Tibial artery (tissue), 4 donors: ENCODE measurements around the gene GSTM2.

Source experiments
- DNase-seq, 2 donors: peaks; one replicate each; pipeline ENCODE4 v3.0.0-alpha.2; 2019
- H3K27ac ChIP-seq, 2 donors: fragments of 200-600 bp; sonication (generic) in 1 of 2; 1 replicate in 1 of 2; 2 replicates in 1 of 2; pipeline ENCODE4 v1.5.1; 2018 to 2019; ENCODE audit warnings: mild to moderate bottlenecking in 1 of 2
- H3K27me3 ChIP-seq, 2 donors: fragments of 200-600 bp; sonication (generic) in 1 of 2; one replicate each; pipeline versions ENCODE4 v1.5.1 to v1.6.0; 2016 to 2019
- H3K36me3 ChIP-seq, 3 donors: fragments of 200-600 bp; sonication (generic) in 2 of 3; one replicate each; pipeline ENCODE4 v1.5.1; 2016 to 2019; ENCODE audit warnings: mild to moderate bottlenecking in 2 of 3
- H3K4me1 ChIP-seq, 4 donors: fragments of 200-600 bp; sonication (generic) in 2 of 4; 1 replicate in 3 of 4; 2 replicates in 1 of 4; pipeline ENCODE4 v1.5.1; 2016 to 2019
- H3K4me3 ChIP-seq, 2 donors: fragments of 200-600 bp; sonication (generic) in 1 of 2; 1 replicate in 1 of 2; 2 replicates in 1 of 2; pipeline ENCODE4 v1.5.1; 2018 to 2019; ENCODE audit warnings: mild to moderate bottlenecking in 2 of 2
- H3K9me3 ChIP-seq, 3 donors: fragments of 200-600 bp; sonication (generic) in 1 of 3; one replicate each; pipeline ENCODE4 v1.5.1; 2016 to 2019
- intact Hi-C: fragments of 100-400 bp; cut with DNase I; formaldehyde crosslinking; loops from one replicate; pipeline ENCODE4 v1.15.0; 2023; ENCODE audit warnings: low total_unique reads
- TF ChIP-seq, protein P1 (sequence below), 2 experiments: fragments of 200-600 bp in 1 of 2; fragments of 450-650 bp in 1 of 2; IDR thresholded peaks; one replicate each; pipeline ENCODE4 v1.5.1; 2017 to 2019; ENCODE audit warnings: antibody characterized with exemption in 2 of 2, mild to moderate bottlenecking in 1 of 2, moderate library complexity in 1 of 2

Gene GSTM2

DNA sequence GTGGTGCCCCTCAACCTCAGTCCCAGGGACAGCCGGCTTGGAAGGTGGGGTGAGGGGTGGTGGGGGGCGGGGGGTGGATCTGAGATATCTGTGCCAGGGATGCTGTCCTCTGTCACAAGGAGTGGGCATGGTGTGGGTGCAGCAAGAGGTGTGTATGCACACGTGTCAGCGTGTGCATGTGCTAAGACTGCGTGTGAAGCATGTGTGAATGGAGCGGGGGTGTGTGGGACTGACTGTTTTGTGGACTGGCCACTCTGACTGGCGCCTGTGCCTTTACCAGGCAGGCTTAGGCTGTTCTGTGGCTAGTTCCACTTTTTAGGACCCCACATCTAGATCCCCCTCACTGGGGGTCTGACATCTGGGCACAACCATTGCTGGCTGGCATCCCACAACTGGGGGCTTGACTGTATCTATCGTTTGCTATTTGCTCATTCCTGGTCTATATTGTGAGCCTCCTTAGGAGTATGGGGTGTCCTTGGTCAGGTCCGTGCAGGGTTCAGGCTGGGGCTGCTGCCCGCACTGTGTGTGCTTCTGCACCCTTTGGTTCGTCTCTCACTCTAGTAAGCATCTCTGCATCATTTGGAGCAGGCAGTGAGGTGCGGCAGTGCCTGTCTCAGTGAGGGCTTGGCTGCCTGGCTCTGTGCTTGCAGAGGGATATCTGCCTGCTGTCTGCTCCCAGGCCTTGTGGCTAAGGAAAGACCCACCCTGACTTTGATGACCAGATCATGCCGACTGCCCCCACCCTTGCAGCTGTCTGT is 46.3 kb upstream of the GSTM2 start:
- Histone ChIP-seq H3K4me1 (peaks cover 0 to 55% (median 40%) of the 10 kb centered on the region in 4 donors), H3K9me3 (no peaks in the 10 kb centered on the region), H3K27me3 (no peaks in the 10 kb centered on the region), H3K4me3 (peak overlapping the region; percentile 68 to 73), H3K36me3 (peaks cover 0 to 13% (median 5%) of the 10 kb centered on the region in 3 donors), H3K27ac (peak overlapping the region; percentile 80 to 91)
- TF ChIP-seq, protein P1, sequence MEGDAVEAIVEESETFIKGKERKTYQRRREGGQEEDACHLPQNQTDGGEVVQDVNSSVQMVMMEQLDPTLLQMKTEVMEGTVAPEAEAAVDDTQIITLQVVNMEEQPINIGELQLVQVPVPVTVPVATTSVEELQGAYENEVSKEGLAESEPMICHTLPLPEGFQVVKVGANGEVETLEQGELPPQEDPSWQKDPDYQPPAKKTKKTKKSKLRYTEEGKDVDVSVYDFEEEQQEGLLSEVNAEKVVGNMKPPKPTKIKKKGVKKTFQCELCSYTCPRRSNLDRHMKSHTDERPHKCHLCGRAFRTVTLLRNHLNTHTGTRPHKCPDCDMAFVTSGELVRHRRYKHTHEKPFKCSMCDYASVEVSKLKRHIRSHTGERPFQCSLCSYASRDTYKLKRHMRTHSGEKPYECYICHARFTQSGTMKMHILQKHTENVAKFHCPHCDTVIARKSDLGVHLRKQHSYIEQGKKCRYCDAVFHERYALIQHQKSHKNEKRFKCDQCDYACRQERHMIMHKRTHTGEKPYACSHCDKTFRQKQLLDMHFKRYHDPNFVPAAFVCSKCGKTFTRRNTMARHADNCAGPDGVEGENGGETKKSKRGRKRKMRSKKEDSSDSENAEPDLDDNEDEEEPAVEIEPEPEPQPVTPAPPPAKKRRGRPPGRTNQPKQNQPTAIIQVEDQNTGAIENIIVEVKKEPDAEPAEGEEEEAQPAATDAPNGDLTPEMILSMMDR (IDR thresholded peaks at IDR 0.05) = no peak
- intact Hi-C loops = no loop called here
- no peak for DNase-seq

GRCh38 chr1:109622137-109622892 is 45.5 kb upstream of the GSTM2 start:
- H3K4me3 ChIP-seq = no peak overlapping the region
- intact Hi-C loops = no loop called here
- H3K27me3 ChIP-seq = no peaks in the 10 kb centered on the region
- TF ChIP-seq, protein P1 (IDR thresholded peaks at IDR 0.05) = no peak
- peak overlapping the region in 1 of 2 donors; percentile 91 for H3K27ac ChIP-seq
- H3K9me3 ChIP-seq = no peaks in the 10 kb centered on the region
- peaks cover 0 to 55% (median 40%) of the 10 kb centered on the region in 4 donors for H3K4me1 ChIP-seq
- peaks cover 0 to 20% (median 13%) of the 10 kb centered on the region in 3 donors for H3K36me3 ChIP-seq
- DNase-seq = peak in 1 of 2 donors; percentile 49

DNA sequence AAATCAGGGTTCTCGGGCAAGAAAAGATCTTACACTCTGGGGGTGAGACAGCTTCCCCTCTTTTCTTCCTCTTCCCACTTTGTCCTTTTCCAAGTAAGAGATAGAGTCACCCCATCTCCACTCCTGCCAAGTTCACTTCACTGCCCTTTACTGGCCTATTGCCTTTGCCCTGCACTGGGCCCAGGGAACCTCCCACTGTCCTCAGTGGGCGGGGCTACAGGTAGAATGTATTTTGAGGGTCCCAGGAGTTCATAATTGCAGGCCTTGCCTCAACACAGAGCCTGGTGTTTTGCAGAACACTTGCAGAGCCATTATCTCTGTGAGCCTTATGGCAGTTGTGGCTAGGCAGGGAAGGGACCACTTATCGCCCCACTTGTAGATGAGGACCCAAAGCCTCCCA is 45.0 kb upstream of the GSTM2 start:
- TF ChIP-seq, protein P1 (IDR thresholded peaks at IDR 0.05) = no peak
- DNase-seq = no peak
- Histone ChIP-seq H3K4me1 (peaks cover 0 to 55% (median 40%) of the 10 kb centered on the region in 4 donors), H3K36me3 (peaks cover 5 to 26% (median 19%) of the 10 kb centered on the region in 3 donors), H3K27me3 (no peaks in the 10 kb centered on the region), H3K4me3 (no peak overlapping the region), H3K27ac (peak overlapping the region; percentile 13 to 62), H3K9me3 (no peaks in the 10 kb centered on the region)
- intact Hi-C loops = no loop called here

GRCh38 chr1:109623601-109624161 is 44.2 kb upstream of the GSTM2 start:
- intact Hi-C loops = no loop called here
- peaks cover 12 to 34% (median 27%) of the 10 kb centered on the region in 3 donors for H3K36me3 ChIP-seq
- no peaks in the 10 kb centered on the region for H3K9me3 ChIP-seq
- peaks cover 0 to 55% (median 40%) of the 10 kb centered on the region in 4 donors for H3K4me1 ChIP-seq
- H3K27ac ChIP-seq = peak overlapping the region; percentile 16 to 62
- H3K27me3 ChIP-seq = no peaks in the 10 kb centered on the region
- peak overlapping the region; percentile 29 to 37 for H3K4me3 ChIP-seq
- TF ChIP-seq, protein P1 (IDR thresholded peaks at IDR 0.05) = no peak
- DNase-seq = peak in 1 of 2 donors; percentile 70

DNA sequence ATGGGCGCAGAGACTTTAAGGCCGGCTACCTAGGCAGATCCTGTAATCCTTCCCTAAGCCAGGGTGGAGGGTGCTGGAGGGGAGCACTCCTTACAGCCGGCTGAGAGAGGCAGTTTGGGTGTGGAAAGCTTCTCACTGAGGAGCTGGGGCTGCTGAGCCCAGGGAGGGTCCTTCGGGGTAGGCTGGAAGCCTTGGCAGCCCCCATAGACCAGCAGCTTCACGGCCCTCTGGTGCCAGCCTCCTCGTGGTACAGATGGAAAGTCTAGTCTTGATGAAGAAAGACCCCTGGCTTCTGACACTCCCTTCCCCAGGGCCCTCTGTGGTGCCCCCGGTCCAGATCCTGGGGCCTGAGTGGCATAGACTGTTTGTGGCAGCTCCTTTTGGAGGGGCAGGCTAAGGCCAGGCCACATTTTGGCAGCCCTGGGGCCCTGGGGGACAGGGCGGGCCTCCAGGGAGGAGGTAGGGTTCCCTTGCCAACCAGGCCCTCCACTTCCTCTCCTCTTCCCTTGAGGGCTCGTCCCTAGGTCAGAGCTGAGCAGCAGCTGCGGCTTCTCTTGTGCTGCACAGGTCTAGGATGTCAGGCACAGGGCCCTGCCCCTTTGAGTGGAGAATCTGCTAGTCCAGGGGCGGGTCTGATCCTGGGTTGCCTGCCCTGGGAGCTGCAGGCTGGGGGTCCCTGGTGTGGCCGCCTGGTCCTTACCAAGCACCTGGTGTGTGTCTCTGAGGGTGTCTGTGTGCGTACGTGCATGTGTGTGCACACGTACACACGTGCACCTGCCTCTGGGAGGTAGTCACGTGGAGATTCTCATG is 43.5 kb upstream of the GSTM2 start:
- Histone ChIP-seq H3K27me3 (no peaks in the 10 kb centered on the region), H3K27ac (peak overlapping the region; percentile 16 to 62), H3K36me3 (peaks cover 19 to 41% (median 34%) of the 10 kb centered on the region in 3 donors), H3K9me3 (no peaks in the 10 kb centered on the region), H3K4me3 (peak overlapping the region; percentile 29 to 37), H3K4me1 (peaks cover 0 to 51% (median 37%) of the 10 kb centered on the region in 4 donors)
- DNase-seq = peak in 1 of 2 donors; percentile 63
- intact Hi-C loops = no loop called here
- TF ChIP-seq, protein P1 (IDR thresholded peaks at IDR 0.05) = no peak
